GM12878 (cell line): ENCODE measurements around the gene ADGRD1. TPM values are rescaled to one million over a fixed set of nuclear protein-coding genes. Genes with fewer than 3 reads are reported as not detected.

Experiments used
- ATAC-seq: fragments of 200-7000 bp; cut with Tn5 transposase; 3 replicates; pipeline ENCODE4 v1.9.1; 2020; ENCODE audit warnings: mild to moderate bottlenecking, moderate library complexity
- BruUV-seq: library from RNA; stranded (reverse); fragments of 400-500 nt; replicated peaks from 2 replicates; lab custom pipeline; 2021; lab: Mats Ljungman, UMichigan
- CTCF ChIA-PET: fragments of 300-600 bp; sonication (Branson Sonifier 250); formaldehyde crosslinking; extraction: SDS; loops from one replicate; lab custom pipeline; 2021; ENCODE audit warnings: inconsistent platforms; lab: Yijun Ruan, JAX
- POLR2A ChIA-PET: fragments of 350-600 bp; formaldehyde crosslinking; extraction: SDS; loops from one replicate; lab custom pipeline; 2021; ENCODE audit warnings: inconsistent platforms; lab: Charles Lee
- RAD21 ChIA-PET: fragments of 300-600 bp; sonication (Branson Sonifier 250); formaldehyde crosslinking; loops from one replicate; lab custom pipeline; 2023; ENCODE audit warnings: antibody characterized with exemption; ENCODE audit not compliant: unreplicated experiment; lab: Charles Lee
- SMC1A ChIA-PET: fragments of 300-600 bp; sonication (Branson Sonifier 250); formaldehyde crosslinking; loops from one replicate; lab custom pipeline; 2023; ENCODE audit not compliant: unreplicated experiment, uncharacterized antibody; lab: Charles Lee
- DNase-seq: peaks from one replicate; pipeline ENCODE4 v3.0.0-alpha.2; 2011; ENCODE audit warnings: low read depth, low spot score
- FAIRE-seq: peaks from 3 replicates; lab custom pipeline; 2011; peaks lifted over from hg19 to GRCh38; lab: Jason Lieb, UNC
- H2AFZ ChIP-seq: 2 replicates; pipeline ENCODE4 v1.6.0; 2011; ENCODE audit warnings: low read depth, low read length, control low read depth; ENCODE audit not compliant: control insufficient read depth
- H3K27ac ChIP-seq: 2 replicates; pipeline ENCODE4 v1.5.1; 2011; ENCODE audit warnings: control low read depth; ENCODE audit not compliant: control insufficient read depth, insufficient read depth
- H3K27me3 ChIP-seq, 2 experiments: replicated peaks in 1 of 2; 2 replicates each; pipeline versions ENCODE4 v1.6.0 to v1.6.1; 2011; ENCODE audit warnings: low read length in 1 of 2; ENCODE audit not compliant: control insufficient read depth in 2 of 2, insufficient read depth in 2 of 2
- H3K36me3 ChIP-seq, 2 experiments: 2 replicates each; pipeline ENCODE4 v1.5.1; 2011; ENCODE audit warnings: low read length in 1 of 2; ENCODE audit not compliant: control insufficient read depth in 2 of 2, insufficient read depth in 2 of 2
- H3K4me1 ChIP-seq: 2 replicates; pipeline ENCODE4 v1.6.1; 2011; ENCODE audit warnings: mild to moderate bottlenecking, low read length, moderate library complexity, mixed read lengths; ENCODE audit not compliant: control insufficient read depth, insufficient read depth
- H3K4me2 ChIP-seq: 2 replicates; pipeline ENCODE4 v1.6.0; 2011; ENCODE audit warnings: control low read depth; ENCODE audit not compliant: control insufficient read depth, insufficient read depth
- H3K4me3 ChIP-seq: fragments of 200-600 bp; sonication (generic); 2 replicates; pipeline ENCODE4 v1.5.1; 2016
- H3K79me2 ChIP-seq: 2 replicates; pipeline ENCODE4 v1.6.0; 2011; ENCODE audit warnings: low read length; ENCODE audit not compliant: control insufficient read depth, insufficient read depth
- H3K9ac ChIP-seq: 2 replicates; pipeline ENCODE4 v1.8.0; 2011; ENCODE audit warnings: low read length, control low read depth, mixed read lengths; ENCODE audit not compliant: control insufficient read depth, insufficient read depth
- H3K9me3 ChIP-seq: replicated peaks from 3 replicates; pipeline ENCODE4 v1.5.1; 2011; ENCODE audit warnings: mild to moderate bottlenecking, low read length; ENCODE audit not compliant: control insufficient read depth, insufficient read depth
- H4K20me1 ChIP-seq: 2 replicates; pipeline ENCODE4 v1.6.0; 2011; ENCODE audit not compliant: control insufficient read depth, insufficient read depth
- ASH2L ChIP-seq: fragments of 300-600, 200-600 bp; sonication (generic); IDR thresholded peaks from 2 replicates; pipeline ENCODE4 v1.6.1; 2017; ENCODE audit warnings: low read depth, mild to moderate bottlenecking, borderline replicate concordance
- BCL3 ChIP-seq: IDR thresholded peaks from 2 replicates; pipeline ENCODE4 v1.6.1; 2011; ENCODE audit warnings: borderline replicate concordance, low read depth, mild to moderate bottlenecking, moderate library complexity, low read length; ENCODE audit not compliant: insufficient read depth, poor library complexity, severe bottlenecking
- E4F1 ChIP-seq: fragments of 450-650 bp; IDR thresholded peaks from 2 replicates; pipeline ENCODE4 v1.6.1; 2018; ENCODE audit warnings: borderline replicate concordance, mild to moderate bottlenecking; ENCODE audit not compliant: partially characterized antibody
- ESRRA ChIP-seq: IDR thresholded peaks from 2 replicates; pipeline ENCODE4 v1.6.1; 2012; ENCODE audit warnings: mild to moderate bottlenecking, low read length, improper control_type of control experiment
- NKRF ChIP-seq: fragments of 450-650 bp; conservative IDR thresholded peaks from 2 replicates; pipeline ENCODE4 v1.6.1; 2017; ENCODE audit warnings: mild to moderate bottlenecking, moderate library complexity
- PML ChIP-seq: IDR thresholded peaks from 2 replicates; pipeline ENCODE4 v1.6.1; 2012; ENCODE audit warnings: low read length, inconsistent platforms
- PRDM15 ChIP-seq: fragments of 450-650 bp; formaldehyde crosslinking; IDR thresholded peaks from 2 replicates; pipeline ENCODE4 v1.4.0; 2020; ENCODE audit warnings: mild to moderate bottlenecking, moderate library complexity
- RBBP5 ChIP-seq: fragments of 200-600 bp; sonication (generic); conservative IDR thresholded peaks from 2 replicates; pipeline ENCODE4 v1.6.1; 2016
- SMAD1 ChIP-seq: fragments of 450-650 bp; IDR thresholded peaks from 2 replicates; pipeline ENCODE4 v1.6.1; 2018; ENCODE audit warnings: mild to moderate bottlenecking, low read depth; ENCODE audit not compliant: partially characterized antibody
- SMARCA5 ChIP-seq: fragments of 450-650 bp; IDR thresholded peaks from 2 replicates; pipeline ENCODE4 v1.6.1; 2017; ENCODE audit warnings: mild to moderate bottlenecking
- ZNF24 ChIP-seq: fragments of 450-650 bp; IDR thresholded peaks from 2 replicates; pipeline ENCODE4 v1.6.1; 2017; ENCODE audit warnings: antibody characterized with exemption, mild to moderate bottlenecking
- ZNF622 ChIP-seq: fragments of 450-650 bp; IDR thresholded peaks from 2 replicates; pipeline ENCODE4 v1.6.1; 2017; ENCODE audit warnings: mild to moderate bottlenecking, inconsistent platforms
- ZZZ3 ChIP-seq: IDR thresholded peaks from 2 replicates; pipeline ENCODE4 v1.6.1; 2011; ENCODE audit warnings: low read depth; ENCODE audit not compliant: control insufficient read depth, insufficient read length
- WGBS: methylation state at CpG from one replicate; pipeline ENCODE4 v1.1.6; 2016; ENCODE audit warnings: low lambda C conversion rate; ENCODE audit not compliant: insufficient replicate concordance, insufficient coverage; ENCODE audit errors: missing lambda C conversion rate; 5-methylcytosine and 5-hydroxymethylcytosine counted together
- in situ Hi-C: fragments of 300-500 bp; cut with MboI; formaldehyde crosslinking; loops from 9 replicates; pipeline ENCODE4 v1.14.3; 2018; ENCODE audit warnings: mixed read lengths
- intact Hi-C: fragments of 100-400 bp; cut with micrococcal nuclease; formaldehyde crosslinking; loops from one replicate; pipeline ENCODE4 v1.14.2; 2022; ENCODE audit not compliant: unreplicated experiment
- polyA plus RNA-seq, 11 experiments: library from polyadenylated mRNA; depleted of rRNA in 4 of 11; unstranded in 6 of 11; stranded (reverse) in 5 of 11; fragments of >200 nt; fragmentation: Nextera tagmentation in 4 of 11; fragmentation: Illumina TruSeq in 1 of 11; extraction: Ambion mirVana in 4 of 11; extraction: Trizol in 1 of 11; gene quantifications; 1 replicate in 1 of 11; 2 replicates in 10 of 11; pipeline versions ENCODE4 v1.2.1 to v1.2.3, GENCODE V29; 2011 to 2016; ENCODE audit warnings: inconsistent platforms in 2 of 11, missing spikeins in 2 of 11, low read depth in 1 of 11
- total RNA-seq, 4 experiments: library from RNA; depleted of rRNA in 3 of 4; stranded (reverse); fragments of >200 nt in 3 of 4; fragmentation: Illumina TruSeq in 1 of 4; extraction: Trizol in 1 of 4; gene quantifications; 2 replicates each; pipeline versions ENCODE4 v1.2.1 to v1.2.3, GENCODE V29; 2013 to 2021

Gene ADGRD1
- total and polyA plus RNA-seq, 10 of the 15 experiments (the other 5 are each of a cell fraction or from before 2014, with no cell fraction given), result 0.15 to 12.7 (median 1.2) TPM

- H3K27me3 ChIP-seq, result no peaks in the 10 kb centered on the region
- H3K9ac ChIP-seq, result no peak overlapping the region
- H4K20me1 ChIP-seq, result no peaks in the 10 kb centered on the region
- no peak overlapping the region for H3K4me3 ChIP-seq
- ATAC-seq (no peak), DNase-seq (no peak), FAIRE-seq (no peak)
- 71% methylated on average over 4 of the region's 4 CpGs for WGBS
- H3K4me1 ChIP-seq, result no peaks in the 10 kb centered on the region
- no peaks in the 10 kb centered on the region for H3K36me3 ChIP-seq
- in situ Hi-C loops, result no loop called here
- intact Hi-C loops, result no loop called here
- no peaks in the 10 kb centered on the region for H3K9me3 ChIP-seq
- RAD21 ChIA-PET, result no interaction called here
- no peak overlapping the region for H2AFZ ChIP-seq
- no TSS peak for BruUV-seq
- no peaks in the 10 kb centered on the region for H3K79me2 ChIP-seq
- TF ChIP-seq SMARCA5, result no peak
- TF ChIP-seq ESRRA, result no peak
- TF ChIP-seq ZNF622, result no peak
- no peak for TF ChIP-seq ZZZ3
- TF ChIP-seq PML, result no peak
- TF ChIP-seq SMAD1, result no peak
- no peak for TF ChIP-seq BCL3
- TF ChIP-seq RBBP5, result no peak
- no peak for TF ChIP-seq PRDM15
- no peak for TF ChIP-seq ZNF24
- no peak for TF ChIP-seq ASH2L
- TF ChIP-seq NKRF, result no peak
- no peak for TF ChIP-seq E4F1
- POLR2A ChIA-PET, result interaction anchor here (0.6 kb wide), 1 partner anchor 10 kb away, joined by 3 read pairs; no protein-coding TSS in a partner anchor
- H3K27ac ChIP-seq, result no peak overlapping the region
- CTCF ChIA-PET, result interaction anchor here (0.6 to 1.0 kb wide), 3 partner anchors 55 to 1003 kb away, joined by 3 read pairs; no protein-coding TSS in a partner anchor
- no peak overlapping the region for H3K4me2 ChIP-seq
- SMC1A ChIA-PET, result interaction anchor here (1.3 kb wide), 1 partner anchor 23 kb away, joined by 3 read pairs; no protein-coding TSS in a partner anchor
These were observed 97.4 kb downstream of the ADGRD1 start for GRCh38 chr12:131051155-131051473.
